Measurements from ENCODE around the gene PSMG1. TPM values are rescaled to one million over a fixed set of nuclear protein-coding genes. Genes with fewer than 3 reads are reported as not detected.
A peak's percentile ranks its signal among the peaks of the same experiment; 100 is the strongest.
"Not testable (repeated sequence)": the region's sequence is repeated elsewhere in the genome, so short reads cannot be mapped to it uniquely, and the experiment has no call there.

Gene PSMG1
- total RNA-seq, 1 experiment from 2014 or later: 96.7 TPM

GRCh38 chr21:39141502-39141901, 41.7 kb downstream of the PSMG1 start:
- in situ Hi-C loops (cut with HindIII; ENCODE audit: low pct_unique_long_range_greater_than_20kb, low sequenced_read_pairs): no loop called here
- no peak for DNase-seq (ENCODE audit: low read depth, low spot score)

GRCh38 chr21:39137248-39138178, 45.7 kb downstream of the PSMG1 start:
- in situ Hi-C loops (cut with HindIII; ENCODE audit: low pct_unique_long_range_greater_than_20kb, low sequenced_read_pairs): no loop called here
- peak; percentile 16 for DNase-seq (ENCODE audit: low read depth, low spot score)

- in situ Hi-C loops (cut with HindIII; ENCODE audit: low pct_unique_long_range_greater_than_20kb, low sequenced_read_pairs): no loop called here
- no peak for DNase-seq (ENCODE audit: low read depth, low spot score)
Observed at GRCh38 chr21:39136711-39137110, 46.5 kb downstream of the PSMG1 start.

- peak; percentile 27 for DNase-seq (ENCODE audit: low read depth, low spot score)
- in situ Hi-C loops (cut with HindIII; ENCODE audit: low pct_unique_long_range_greater_than_20kb, low sequenced_read_pairs): not testable (repeated sequence)
Observed at GRCh38 chr21:39136138-39136537, 47.1 kb downstream of the PSMG1 start.

GRCh38 chr21:39134288-39134810, 48.9 kb downstream of the PSMG1 start:
- no peak for DNase-seq (ENCODE audit: low read depth, low spot score)
- in situ Hi-C loops (cut with HindIII; ENCODE audit: low pct_unique_long_range_greater_than_20kb, low sequenced_read_pairs): no loop called here

- no peak for DNase-seq (ENCODE audit: low read depth, low spot score)
- in situ Hi-C loops (cut with HindIII; ENCODE audit: low pct_unique_long_range_greater_than_20kb, low sequenced_read_pairs): no loop called here
Observed at GRCh38 chr21:39132248-39132647, 51.0 kb downstream of the PSMG1 start.

- no peak for DNase-seq (ENCODE audit: low read depth, low spot score)
- in situ Hi-C loops (cut with HindIII; ENCODE audit: low pct_unique_long_range_greater_than_20kb, low sequenced_read_pairs): no loop called here
Observed at GRCh38 chr21:39131791-39132190, 51.5 kb downstream of the PSMG1 start.

GRCh38 chr21:39127506-39127905, 55.7 kb downstream of the PSMG1 start:
- in situ Hi-C loops (cut with HindIII; ENCODE audit: low pct_unique_long_range_greater_than_20kb, low sequenced_read_pairs): no loop called here

GRCh38 chr21:39126486-39126806, 56.8 kb downstream of the PSMG1 start:
- no peak for DNase-seq (ENCODE audit: low read depth, low spot score)
- in situ Hi-C loops (cut with HindIII; ENCODE audit: low pct_unique_long_range_greater_than_20kb, low sequenced_read_pairs): no loop called here

More at GRCh38 chr21:39127506-39127905, 55.7 kb downstream of the PSMG1 start:
- peak; percentile 13 for DNase-seq (ENCODE audit: low read depth, low spot score)

- in situ Hi-C loops (cut with HindIII; ENCODE audit: low pct_unique_long_range_greater_than_20kb, low sequenced_read_pairs): no loop called here
- DNase-seq (ENCODE audit: low read depth, low spot score): peak; percentile 73
Observed at GRCh38 chr21:39125752-39126485, 57.3 kb downstream of the PSMG1 start.

Other genes starting within 250 kb of the PSMG1 start
- gene BRWD1, start 130.2 kb upstream of the PSMG1 start, total RNA-seq (2014; rRNA removed; shearing (Covaris generic)): 25.8 and 29.5 TPM in 2 replicates
- gene HMGN1, start 165.6 kb upstream of the PSMG1 start, total RNA-seq (2014; rRNA removed; shearing (Covaris generic)): 209 and 222 TPM in 2 replicates